Fibroblast of peridontal ligament (primary cell): ENCODE measurements around the gene ACBD3.

Source experiments
- DNase-seq: peaks from one replicate; pipeline ENCODE4 v3.0.0-alpha.2; 2010; ENCODE audit errors: extremely low read depth

ACBD3 gene

GRCh38 chr1:226111883-226112261, 74.7 kb downstream of the ACBD3 start:
- DNase-seq = no peak

- no peak for DNase-seq
Measured at GRCh38 chr1:226111098-226111882, 75.3 kb downstream of the ACBD3 start.

GRCh38 chr1:226110249-226111097, 76.1 kb downstream of the ACBD3 start:
- DNase-seq = peak; percentile 53

GRCh38 chr1:226109829-226110248, 76.7 kb downstream of the ACBD3 start:
- peak; percentile 59 for DNase-seq

GRCh38 chr1:226108935-226109828, 77.4 kb downstream of the ACBD3 start:
- peak; percentile 36 for DNase-seq

- DNase-seq = no peak
Measured at GRCh38 chr1:226107471-226108460, 78.8 kb downstream of the ACBD3 start.

GRCh38 chr1:226104671-226105121, 81.8 kb downstream of the ACBD3 start:
- no peak for DNase-seq

GRCh38 chr1:226100436-226101391, 85.8 kb downstream of the ACBD3 start:
- peak; percentile 56 for DNase-seq

- DNase-seq = no peak
Measured at GRCh38 chr1:226098870-226099835, 87.4 kb downstream of the ACBD3 start.

- DNase-seq = peak; percentile 71
Measured at GRCh38 chr1:226097866-226098625, 88.5 kb downstream of the ACBD3 start.

- DNase-seq = no peak
Measured at GRCh38 chr1:226095286-226095685, 91.3 kb downstream of the ACBD3 start.
